NCI-H82 (cell line): ENCODE results near the gene MTRFR.
A peak's percentile ranks its signal among the peaks of the same experiment; 100 is the strongest.
"Not testable (repeated sequence)": the region's sequence is repeated elsewhere in the genome, so short reads cannot be mapped to it uniquely, and the experiment has no call there.

Experiments
- DNase-seq: peaks from one replicate; lab custom pipeline; 2025; lab: John Stamatoyannopoulos, UW

Gene MTRFR

DNA sequence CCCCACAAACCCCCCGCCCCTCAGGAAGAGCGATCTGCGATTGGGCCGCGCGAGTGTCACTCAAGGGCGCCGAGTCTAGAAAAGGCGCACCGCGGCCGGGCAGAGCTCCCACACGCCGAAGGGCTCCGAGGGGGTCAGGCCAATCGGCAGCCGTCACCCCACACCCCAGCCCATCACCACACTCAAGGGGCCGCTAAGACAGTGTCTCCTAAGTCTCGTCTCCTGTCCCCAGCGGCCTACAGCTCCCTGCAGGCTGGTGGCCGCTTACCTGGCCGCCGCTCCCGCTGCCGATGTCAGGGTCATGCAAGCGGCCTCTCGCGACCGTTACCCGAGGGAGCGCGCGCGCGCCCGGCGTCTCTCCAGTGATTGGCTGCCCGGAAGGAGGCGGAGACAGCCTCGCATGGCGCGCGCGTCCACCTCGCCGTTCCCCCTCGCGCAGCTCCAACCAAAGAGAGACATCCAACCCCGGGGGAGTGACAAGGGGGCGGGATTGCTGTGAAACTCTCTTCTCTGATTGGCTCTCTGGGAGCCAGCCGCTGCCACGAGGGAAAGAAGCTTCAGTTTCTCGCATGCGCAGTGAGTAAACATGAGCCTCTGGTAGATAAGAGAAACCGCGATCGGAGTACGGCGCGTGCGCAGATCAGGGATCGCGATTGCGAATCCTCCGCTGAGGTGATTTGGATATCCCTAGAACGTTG is at the start of gene MTRFR, which contains the start of gene MPHOSPH9:
Gene MTRFR (plus strand): TSS at position 630 of the 698 bp plus-strand sequence. CDS start 20,239 bp downstream, outside the sequence.
Gene MPHOSPH9 (minus strand): TSS at position 335 of the 698 bp plus-strand sequence. CDS start 2,777 bp downstream, outside the sequence.
- peak; percentile 100 for DNase-seq

DNA sequence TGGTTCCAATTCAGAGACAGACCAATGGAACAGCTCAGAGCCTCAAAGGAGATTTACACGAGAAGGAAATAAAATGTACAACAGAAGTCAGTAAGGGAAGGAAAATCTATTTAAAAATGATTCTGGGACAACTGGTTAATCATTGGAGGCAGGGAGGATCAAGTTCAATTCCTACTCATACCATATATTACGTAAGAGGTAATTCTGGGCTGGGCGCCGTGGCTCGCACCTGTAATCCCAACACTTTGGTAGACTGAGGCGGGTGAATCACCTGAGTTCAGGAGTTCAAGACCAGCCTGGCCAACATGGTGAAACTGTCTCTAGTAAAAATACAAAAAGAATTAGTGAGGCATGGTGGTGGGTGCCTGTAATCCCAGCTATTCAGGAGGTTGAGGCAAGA is 45.6 kb upstream of the MTRFR start:
- no peak for DNase-seq

- no peak for DNase-seq
Measured at GRCh38 chr12:123199936-123200335, 33.3 kb upstream of the MTRFR start.

GRCh38 chr12:123200414-123200813 is 32.8 kb upstream of the MTRFR start:
- DNase-seq = no peak

- not testable (repeated sequence) for DNase-seq
Measured at GRCh38 chr12:123206794-123207193, 26.4 kb upstream of the MTRFR start.

GRCh38 chr12:123207815-123208214 is 25.4 kb upstream of the MTRFR start:
- not testable (repeated sequence) for DNase-seq

GRCh38 chr12:123223241-123223668 is 10.0 kb upstream of the MTRFR start:
- no peak for DNase-seq

- no peak for DNase-seq
Measured at GRCh38 chr12:123225443-123225842, 7.8 kb upstream of the MTRFR start.

GRCh38 chr12:123227581-123228258 is 5.5 kb upstream of the MTRFR start:
- no peak for DNase-seq

DNA sequence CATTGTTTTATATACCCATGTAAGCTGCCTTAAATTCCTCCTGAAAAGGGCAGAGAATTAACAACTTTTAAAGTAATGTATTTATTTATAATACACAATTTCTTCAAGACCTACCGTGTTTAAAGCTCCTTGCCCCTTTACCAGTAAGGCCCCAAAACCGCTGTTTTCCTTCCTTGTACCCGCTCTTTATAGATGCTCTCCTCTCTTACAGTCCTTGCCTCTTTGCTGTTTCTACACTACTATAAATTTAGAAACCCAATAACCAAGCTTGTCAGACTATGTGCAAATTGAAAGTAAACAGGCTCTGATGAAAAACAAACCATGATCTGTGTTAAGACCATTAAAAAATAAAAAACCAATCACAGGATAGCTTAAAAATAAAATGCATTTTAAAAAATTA is 4.2 kb upstream of the MTRFR start:
- DNase-seq = no peak

- DNase-seq = peak; percentile 52
Measured at GRCh38 chr12:123231931-123232330, 1.3 kb upstream of the MTRFR start.

DNA sequence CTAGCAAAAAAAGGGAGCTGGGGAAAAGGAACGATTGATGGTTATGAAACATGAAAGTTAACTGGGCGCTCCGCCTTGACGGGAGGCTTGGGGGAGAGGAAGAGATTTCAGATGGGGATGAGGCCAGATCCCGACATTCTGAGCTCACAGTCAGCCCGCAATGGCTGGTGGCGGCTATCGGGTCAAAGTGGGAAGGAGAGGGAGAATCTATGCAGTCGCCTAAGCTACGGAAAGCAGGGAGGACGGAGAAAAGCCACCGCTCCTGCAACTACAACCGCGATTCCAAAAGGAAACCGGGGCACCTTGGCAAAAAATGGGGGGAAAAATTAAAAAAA is 797 bp upstream of the MTRFR start:
- no peak for DNase-seq

GRCh38 chr12:123233505-123234308 is 471 bp downstream of the MTRFR start:
- DNase-seq = no peak

DNA sequence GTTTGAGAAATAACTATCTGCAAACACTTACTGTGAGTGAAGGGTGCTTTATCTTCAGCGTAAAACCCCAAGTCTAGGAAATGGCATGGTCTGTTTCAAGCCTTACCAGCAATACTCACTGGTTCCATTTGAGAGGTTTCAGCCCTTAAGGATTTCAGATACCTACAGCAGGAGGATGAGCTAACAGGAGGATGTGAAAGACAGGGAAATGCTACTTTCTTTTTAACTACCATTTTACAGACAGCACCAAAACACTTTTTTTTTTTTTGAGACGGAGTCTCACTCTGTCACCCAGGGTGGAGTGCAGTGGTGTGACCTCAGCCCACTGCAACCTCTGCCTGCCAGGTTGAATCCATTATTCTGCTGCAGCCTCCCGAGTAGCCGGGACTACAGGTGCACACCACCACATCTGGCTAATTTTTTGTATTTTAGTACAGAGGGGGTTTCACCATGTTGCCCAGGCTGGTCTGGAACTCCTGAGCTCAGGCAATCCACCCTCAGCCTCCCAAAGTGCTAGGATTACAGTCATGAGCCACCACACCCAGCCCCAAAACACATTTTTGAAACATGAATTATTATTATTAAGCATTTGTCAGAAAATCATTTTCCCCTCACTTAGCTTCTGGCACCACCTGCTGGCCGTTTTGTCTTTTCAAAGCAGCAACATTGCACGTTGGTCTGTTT is 4.6 kb downstream of the MTRFR start:
- DNase-seq = peak; percentile 58

DNA sequence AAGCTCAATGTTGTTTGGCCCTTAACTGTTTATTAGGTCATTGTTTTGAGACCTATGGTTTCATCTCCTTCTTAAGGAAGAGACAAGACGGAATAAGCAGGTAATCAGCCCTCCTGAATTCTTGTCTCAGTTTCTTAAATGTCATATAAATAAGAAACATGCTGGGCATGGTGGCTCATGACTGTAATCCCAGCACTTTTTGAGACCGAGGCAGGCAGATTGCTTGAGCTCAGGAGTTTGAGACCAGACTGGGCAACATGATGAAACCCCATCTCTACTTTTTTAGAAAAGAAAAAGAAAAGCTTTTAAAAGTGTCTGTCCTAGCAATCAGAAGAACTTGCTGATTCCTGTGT is 5.1 kb downstream of the MTRFR start:
- DNase-seq = no peak

GRCh38 chr12:123238961-123239360 is 5.7 kb downstream of the MTRFR start:
- DNase-seq = no peak

DNA sequence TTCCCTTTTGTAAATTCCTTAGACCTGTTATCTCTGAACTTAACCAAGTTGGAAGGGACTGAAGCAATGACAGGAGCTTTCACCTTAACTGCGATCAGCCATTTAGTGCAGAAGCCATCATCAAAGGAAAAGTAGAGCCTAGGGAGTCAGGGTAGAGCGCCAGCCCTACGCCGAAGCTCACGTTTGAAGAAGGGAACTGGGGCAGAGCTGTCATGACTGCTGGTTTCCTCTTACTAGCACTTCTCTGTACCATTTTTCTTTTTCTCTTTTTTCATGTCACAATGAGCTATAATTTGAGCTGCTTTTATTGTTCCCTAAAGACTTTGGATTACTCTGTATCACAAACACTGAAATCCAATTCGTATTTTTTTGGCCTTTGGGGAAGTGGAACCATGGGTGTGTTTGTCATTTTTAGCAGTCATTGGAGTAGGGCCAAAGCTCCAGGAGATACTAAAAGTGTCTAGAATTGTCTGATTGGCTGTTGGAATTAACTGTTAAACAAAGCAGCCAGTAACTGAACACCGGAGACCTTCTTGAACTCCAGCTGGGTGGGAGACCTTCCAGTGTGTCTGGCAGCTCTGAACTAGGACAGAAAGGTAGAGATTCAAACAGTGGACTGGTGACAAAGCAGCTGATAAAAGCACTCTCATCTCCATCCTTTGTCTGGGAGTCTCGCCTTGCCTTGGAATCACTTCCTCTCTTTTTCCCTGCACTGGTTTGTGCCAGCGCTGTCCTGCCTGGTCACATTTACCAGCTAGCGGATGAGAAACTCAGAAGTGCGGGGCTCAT is 9.1 kb downstream of the MTRFR start:
- DNase-seq = no peak

GRCh38 chr12:123243671-123244262 is 10.5 kb downstream of the MTRFR start:
- DNase-seq = no peak

GRCh38 chr12:123245678-123246077 is 12.4 kb downstream of the MTRFR start:
- no peak for DNase-seq

DNA sequence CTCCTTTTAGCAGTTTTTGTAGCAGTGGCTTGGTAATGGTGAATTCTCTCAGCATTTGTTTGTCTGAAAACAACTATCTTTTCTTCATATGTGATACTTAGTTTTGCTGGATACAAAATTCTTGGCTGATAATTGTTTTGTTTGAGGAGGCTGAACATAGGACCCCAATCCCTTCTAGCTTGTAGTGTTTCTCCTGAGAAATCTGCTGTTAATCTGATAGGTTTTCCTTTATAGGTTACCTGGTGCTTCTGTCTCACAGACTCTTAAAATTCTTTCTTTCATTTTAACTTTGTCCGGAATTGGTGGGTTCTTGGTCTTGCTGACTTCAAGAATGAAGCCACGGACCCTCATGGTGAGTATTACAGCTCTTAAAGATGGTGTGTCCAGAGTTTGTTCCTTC is 14.9 kb downstream of the MTRFR start:
- not testable (repeated sequence) for DNase-seq
